NCI-H1048 (cell line): ENCODE results near the gene SFXN2.
"Not testable (repeated sequence)": the region's sequence is repeated elsewhere in the genome, so short reads cannot be mapped to it uniquely, and the experiment has no call there.

Experiments
- DNase-seq: peaks from one replicate; lab custom pipeline; 2025; lab: John Stamatoyannopoulos, UW

SFXN2 gene, protein sequence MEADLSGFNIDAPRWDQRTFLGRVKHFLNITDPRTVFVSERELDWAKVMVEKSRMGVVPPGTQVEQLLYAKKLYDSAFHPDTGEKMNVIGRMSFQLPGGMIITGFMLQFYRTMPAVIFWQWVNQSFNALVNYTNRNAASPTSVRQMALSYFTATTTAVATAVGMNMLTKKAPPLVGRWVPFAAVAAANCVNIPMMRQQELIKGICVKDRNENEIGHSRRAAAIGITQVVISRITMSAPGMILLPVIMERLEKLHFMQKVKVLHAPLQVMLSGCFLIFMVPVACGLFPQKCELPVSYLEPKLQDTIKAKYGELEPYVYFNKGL

DNA sequence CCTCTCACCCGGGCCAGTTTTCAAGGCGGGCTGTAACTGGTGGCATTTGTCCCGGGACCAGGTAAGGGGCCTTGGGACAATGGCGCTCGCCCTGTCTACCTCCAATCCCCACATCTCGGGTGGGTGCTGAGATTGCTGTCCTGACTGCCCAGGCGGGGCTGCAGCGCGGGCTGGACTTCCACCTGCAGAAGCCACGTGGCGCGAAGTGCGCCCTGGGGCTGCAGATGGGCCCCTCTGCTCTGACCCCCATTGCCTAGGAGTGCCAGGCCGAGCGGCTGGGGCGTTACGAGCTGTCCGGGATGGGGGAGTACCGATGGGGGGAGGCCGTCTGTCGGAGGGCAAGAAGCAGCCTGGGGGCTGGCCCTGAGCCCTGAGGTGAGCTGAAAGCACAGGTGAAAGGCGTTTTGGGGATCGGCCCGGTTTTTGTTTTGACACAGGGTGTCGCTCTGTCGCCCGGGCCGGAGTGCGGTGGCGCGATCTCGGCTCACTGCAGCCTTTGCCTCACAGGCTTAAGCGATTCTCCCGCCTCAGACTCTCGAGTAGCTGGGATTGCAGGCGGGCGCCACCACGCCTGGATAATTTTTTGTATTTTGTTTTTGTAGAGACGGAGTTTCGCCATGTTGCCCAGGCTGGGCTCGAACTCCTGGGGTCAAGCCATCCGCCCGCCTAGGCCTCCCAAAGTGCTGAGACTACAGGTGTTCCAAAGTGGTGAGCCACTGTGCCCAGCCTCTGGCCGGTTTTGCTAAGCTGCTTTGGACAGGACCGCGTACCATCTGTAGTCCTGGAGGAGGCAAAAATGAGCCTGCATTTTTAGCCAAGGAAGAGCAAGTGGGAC lies at the start of gene SFXN2:
SFXN2 (plus strand) TSS at position 16 of the 835 bp plus-strand sequence. CDS start 12,001 bp downstream, outside the sequence.
- no peak for DNase-seq

DNA sequence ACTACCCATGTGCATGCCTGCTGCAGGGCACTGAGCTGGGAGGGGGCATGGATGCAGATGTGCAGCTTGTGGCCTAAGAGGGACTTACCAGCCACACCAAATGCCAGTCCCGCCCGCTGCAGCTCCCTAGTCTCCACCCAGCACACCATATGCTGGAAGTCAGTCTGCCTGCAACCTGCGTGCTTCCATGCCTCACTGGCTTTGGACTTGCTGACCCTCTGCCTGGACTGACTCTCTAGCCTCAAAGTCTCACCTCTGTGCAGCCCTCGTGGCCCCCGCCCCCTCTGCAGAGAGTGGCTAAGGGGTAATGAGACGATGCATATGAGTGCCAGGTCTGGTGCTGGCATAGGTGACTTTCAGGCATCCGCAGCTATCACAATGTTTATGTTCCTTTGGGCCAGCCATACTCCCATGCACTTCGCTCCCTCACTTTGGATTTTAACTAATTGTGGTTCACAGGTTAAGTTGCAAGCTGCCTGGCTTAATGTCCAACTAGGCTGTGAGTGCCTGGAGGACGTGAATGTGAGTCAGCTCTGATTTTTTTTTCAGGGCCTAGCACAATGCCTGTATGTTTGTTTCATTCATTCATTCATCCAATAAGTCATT lies 48.4 kb upstream of the SFXN2 start:
- DNase-seq, result no peak

DNA sequence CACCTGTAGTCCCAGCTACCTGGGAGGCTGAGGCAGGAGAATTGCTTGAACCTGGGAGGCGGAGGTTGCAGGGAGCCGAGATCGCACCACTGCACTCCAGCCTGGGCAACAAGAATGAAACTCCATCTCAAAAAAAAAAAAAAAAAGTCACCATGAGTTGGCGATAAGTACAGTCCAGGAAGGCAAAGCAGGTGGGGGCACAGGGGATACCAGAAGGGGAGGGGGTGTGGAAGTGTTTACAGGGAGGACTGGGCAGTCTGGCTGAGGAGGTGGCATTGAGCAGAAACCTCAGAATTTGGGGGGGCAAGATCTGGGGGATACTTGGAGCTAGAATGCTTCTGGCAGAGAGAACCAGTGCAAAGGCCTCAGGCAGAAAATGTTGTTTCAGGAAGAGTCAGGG lies 47.0 kb upstream of the SFXN2 start:
- not testable (repeated sequence) for DNase-seq

DNA sequence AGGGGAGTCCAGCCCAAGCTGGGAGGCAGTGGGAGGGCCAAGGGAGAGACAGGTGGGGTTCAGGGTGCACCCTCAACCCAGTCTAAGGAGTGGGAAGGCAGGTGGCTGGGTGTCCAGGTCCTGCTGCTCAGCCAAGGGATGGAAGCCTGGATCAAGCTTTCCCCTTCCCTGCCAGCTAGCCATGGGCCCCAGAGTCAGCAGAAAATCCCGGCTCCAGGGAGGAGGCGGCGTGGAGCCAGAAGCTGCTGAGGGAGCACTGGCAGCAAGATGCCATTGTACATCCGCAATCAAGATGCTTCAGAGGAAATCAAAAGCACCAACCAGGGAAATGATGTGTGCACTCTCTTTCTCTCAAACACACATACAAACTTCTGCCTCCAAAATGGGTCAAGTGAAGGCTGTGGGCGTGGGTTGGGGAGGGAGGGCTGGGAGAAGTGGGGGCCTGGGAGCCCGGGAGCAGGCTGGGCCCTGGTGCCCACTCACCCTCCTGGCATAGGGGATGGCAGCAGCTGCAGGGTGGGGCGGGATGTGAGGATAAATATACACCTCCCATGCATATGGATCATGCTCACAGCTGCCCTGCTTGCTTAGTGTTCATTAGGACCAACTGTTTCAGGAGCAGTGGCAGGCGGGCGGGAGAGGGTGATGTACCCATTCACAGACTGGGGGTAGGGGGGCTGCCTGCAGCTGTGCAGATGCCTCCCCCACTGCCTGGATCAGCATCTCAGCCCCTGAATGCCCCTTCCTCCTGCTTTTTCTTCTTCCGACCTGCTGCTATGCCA lies 45.9 kb upstream of the SFXN2 start:
- DNase-seq, result no peak

DNA sequence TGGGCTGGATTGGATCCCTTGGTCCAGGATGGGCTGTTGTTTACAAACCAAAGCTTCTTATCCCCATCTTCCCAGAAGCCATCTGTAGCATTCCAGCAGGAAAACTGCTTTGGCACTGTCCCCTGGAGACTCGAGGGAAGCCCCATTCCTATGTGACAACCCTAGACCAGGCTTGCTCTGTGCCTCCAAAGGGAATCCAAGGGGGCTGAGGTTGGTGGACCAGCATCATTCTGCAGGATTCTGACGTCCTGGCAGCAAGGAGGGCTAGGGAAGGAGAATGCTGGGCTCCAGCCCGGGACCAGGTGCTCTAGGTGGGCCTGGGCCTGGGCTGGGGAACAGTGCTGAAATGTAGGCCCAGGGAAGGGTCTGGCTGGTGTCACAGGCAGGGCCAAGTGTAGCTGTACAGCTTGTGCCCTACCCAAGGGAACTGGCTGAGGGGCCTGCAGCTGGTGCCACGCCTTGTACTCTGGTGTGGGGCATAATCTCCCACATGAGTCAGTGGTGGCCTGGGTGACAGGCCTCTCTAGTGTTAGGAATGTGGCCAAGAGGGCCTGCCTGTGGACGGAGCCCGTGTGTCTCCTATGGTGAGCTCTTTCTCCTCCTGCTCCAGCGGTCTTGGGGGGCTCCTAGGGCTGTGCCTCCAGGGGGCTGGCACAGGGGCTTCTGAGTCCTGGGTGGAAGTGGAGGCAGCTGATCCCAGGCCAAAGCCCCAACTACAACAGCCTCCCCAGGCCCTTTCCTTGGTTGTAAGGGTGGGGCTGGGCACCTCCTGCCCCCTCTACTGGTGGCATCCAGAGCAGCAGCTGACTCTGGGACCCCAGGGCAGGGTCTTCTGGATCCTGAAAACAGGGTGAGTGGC lies 45.0 kb upstream of the SFXN2 start:
- no peak for DNase-seq

DNA sequence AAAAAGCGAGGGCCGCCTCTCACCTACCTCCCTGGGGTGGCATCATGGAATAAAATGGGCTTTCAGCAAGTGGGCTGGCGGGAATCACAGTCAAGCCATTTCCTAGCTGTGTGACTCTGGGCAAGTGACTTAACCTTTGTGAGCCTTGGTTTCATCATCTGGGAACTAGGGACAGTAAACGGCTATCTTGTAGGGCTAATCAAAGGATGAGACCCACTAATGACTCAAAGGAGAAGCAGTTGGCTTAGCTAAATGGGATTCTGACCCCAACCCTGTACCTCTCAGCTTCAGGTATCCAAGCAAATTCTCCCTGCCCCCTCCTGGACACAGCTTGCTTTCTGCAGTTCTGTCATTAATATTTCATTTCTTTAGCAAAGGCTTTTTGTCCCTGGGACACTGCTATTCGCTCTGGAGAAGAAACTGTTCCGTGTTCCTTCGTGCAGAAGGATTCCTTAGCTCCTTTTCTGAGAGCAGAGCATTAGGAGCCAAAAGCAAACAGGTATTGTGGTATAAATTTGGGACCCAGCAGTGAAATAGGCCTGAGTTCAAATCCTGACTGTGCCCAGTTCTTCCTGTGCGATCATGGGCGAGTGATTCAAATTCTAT lies 44.3 kb upstream of the SFXN2 start:
- no peak for DNase-seq

DNA sequence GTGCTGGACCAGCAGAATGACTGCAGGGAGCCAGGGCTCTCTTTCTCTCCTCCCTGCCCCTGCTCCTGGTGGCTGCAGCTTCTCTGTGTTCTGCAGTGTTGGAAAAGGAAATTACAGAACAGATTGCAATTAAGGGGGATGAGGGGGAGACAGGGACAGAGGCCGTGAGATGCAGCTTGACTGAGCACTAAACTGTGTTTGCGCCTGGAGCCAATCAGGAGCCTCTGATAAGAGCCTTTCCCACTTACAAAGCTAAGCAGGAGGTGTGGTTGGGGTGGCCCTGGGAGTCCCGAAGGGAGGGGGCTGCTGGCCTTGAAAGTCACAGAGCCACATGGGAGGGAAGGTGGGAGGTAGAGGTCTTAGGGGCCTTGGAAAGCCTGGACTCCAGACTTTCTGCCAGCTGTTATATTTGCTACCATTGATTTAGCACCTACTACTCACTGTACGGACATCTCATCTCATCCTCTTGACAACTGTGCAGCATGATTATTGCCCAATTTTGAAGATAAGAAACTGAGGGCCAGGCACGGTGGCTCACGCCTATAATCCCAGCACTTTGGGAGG lies 43.5 kb upstream of the SFXN2 start:
- no peak for DNase-seq

DNA sequence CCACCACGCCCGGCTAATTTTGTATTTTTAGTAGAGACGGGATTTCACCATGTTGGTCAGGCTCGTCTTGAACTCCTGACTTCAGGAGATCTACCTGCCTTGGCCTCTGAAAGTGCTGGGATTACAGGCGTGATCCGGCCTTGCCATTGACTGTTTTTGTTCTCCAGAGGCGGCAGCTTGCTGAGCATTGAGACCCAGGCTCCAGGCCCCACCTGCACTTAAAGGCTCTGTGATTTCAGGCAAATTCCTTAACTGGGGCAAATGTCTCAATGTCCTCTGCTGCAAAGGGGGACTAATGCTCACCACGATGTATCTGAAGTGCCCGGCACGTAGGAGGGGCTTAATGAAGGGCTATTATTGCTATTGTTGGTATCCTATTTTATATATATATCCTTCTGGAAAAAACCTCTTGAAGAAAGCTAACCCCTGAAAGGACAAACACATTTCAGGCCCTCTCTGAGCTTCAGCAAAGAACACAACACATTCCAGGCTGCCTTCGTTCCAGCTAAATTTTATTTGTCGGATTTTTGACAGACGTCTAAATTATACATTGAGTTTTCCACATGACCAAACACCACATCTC lies 41.1 kb upstream of the SFXN2 start:
- no peak for DNase-seq

DNA sequence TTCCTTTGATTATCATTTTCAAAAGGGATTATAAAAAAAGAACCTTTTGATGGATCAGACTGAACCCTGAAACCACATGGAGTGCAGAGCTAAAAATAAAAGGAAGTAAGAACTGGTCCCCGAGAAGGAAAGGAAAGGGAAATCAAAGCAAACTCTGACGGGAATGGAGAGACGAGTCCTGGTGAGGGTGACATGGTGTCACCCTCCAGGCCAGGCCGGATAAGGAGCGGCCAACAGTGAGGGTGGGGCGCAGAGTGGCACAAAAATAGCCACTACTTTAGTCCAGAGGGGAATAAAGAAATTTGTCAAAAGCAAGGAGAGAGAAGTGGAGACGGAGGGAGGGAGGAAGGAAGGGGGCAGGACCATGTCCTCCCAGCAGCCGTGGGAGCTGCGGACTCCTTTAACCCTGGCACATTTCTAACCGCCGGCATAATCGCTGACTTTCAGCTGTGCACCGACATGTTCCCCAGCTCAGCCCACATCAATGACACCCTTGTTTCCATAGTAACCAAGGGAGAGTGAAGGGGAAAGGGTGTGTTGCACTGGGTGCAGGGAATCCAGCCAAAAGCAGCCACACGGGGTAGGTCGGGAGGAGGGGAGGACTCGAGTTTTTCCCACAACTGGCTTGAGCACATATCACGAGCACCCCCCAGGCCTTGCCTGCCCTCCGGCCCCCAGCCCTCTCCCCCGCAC lies 40.5 kb upstream of the SFXN2 start:
- no peak for DNase-seq

DNA sequence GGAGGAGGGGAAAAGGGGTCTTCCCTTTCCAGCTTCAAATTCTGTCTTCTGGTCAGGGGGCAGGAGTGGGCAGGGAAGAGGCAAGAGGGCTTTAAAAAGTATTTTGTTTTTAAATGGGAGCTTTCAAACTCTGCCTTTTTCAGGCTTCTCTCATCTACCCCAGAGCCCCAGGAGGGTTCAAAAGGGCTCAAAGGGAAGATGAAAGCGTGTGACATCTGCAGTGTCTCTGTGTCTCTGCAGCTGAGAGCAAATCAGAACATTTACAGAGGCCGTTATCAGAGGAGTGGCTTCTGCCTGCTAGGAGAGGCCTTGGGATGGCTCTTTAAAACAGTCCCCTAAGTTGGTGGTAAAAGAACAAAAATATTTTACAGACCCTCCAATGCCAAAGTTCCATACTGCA lies 39.9 kb upstream of the SFXN2 start:
- no peak for DNase-seq

DNA sequence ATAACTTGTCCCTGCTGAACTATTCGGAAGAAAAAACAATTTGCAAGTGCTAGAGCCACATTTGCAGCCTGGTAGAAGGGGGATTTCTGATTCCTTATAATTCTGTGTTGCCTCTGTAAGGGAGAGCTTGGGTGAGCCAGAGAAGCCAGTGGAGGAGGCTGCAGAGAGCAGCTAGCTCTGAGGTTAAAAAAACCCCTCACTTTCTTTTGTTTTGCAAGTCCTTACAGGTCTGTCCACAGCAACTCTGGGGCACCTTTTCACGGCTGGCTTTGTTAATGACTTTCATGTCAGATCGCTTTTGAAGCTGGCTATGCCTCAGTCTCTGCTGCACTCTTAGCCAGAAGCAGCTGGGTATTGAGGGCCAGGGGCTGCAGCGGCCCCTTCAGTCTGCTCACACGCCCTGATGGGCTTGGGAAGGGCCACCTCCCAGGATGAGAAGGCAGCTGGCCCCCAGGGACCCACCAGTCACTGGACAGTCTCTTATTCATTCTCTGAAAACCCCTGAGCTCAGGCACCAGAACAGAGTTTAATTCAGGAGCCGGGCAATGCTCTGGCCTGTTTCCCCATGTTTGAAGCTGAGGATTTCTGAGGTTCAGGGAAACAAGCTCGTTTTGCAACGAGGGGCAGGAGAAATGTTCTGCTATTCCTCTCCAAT lies 39.3 kb upstream of the SFXN2 start:
- DNase-seq, result no peak

DNA sequence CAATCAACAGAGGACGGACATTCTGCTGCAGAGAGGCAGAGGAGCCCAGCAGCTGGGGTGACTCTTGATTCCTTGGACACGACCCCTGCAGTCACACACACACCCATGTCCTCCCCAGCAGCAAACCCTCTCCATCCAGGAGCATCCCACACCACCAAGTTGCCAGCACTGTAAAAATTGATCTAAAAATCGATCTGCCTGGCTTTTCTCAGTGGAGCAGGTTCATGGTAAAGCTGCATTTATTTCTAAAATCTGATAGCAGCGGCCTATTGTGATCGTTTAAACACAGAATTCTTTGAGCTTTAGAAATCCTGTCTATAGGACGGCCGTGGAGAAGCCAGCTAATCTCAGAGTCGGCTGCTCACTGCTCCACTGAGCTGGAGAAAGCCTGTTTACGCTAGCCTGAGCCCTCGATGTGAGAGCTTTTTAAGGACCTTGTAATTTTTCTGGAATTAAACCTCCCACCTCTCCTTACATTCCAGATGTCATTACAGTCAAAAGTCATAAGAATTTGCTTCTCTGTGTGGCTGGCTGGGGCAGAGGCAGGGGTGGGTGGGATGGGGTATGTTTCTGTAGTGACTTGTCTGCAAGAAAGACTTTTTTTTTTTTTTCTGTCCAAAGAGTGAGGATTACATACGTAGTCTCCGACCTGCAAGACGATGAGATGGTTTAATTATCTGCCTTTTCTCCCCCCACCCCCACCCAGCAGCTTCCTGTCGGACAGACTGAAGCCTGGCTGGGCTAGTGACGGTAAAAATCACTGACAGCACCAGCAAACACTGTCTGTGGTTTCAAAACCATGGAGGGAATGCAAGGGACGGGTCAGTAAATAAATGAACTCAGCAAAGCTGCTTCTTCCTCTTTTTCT lies 38.5 kb upstream of the SFXN2 start:
- no peak for DNase-seq

DNA sequence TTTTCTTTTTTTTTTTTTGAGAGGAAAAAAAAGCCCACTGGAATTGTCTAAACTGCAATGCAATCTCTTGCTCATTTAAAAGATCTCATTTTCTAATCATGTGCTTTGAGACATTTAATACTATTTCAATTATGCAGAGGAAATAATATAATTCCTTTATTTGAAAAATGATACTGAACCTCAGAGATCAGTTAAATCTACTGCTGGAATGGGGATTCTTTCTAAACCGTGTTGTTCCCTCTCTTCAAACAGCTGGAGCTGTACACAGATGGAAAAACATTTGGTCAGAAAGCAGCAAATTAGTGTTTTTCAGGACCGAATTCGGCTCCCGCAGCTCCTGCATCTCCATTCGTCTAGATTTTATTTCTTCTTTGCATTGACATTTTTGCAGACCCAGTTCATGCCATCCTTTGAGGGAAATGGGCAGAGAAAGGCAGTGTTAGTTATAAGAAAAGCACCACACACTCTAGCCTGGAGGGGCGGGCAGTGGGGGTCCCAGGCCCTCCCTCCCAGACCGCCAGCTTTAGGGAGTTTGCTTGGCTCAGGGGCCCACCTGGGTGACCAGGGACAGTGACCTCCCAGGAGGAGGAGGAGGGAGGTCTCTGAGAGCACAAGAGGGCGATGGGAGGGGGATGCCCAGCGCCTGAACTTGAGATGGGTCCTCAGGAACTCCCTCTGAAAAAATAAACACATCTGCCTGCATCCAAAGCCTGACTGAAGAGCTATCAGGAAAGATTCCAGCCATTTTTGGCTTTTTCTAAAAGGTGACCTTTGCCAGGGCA lies 37.7 kb upstream of the SFXN2 start:
- no peak for DNase-seq

DNA sequence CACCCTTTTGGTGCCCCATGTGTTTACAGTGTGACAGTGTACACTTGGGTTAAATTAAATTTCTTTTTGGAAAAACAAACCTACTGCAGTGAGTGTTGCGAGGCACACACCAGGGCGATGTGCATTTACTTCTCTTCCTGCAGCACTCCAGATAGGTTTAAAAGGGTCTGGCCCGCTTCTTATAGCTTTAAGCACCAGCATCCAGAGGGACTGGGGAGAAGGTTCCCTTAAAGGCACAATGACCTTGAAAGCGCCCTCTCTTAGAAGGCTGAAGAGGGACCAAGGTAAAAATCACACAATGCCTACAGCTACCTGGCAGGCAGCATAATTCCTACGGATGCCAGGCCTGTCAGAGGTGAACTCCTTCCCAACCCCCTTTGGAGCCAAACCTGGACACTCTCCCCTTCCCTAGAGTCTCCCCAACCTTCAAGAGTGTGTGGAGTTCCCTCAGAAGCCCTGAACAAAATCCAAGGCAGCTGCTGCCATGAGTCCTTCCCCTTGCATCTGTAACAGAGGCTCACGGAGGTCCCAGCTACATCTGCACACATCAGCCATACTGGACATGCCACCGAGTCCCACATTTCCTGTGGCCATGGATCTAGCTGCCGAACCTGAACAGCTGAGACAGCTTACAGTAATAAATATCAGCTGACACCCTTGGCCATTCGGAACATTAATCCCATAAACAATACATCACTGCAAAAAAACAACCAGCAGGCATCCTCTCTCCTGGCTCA lies 36.9 kb upstream of the SFXN2 start:
- no peak for DNase-seq

DNA sequence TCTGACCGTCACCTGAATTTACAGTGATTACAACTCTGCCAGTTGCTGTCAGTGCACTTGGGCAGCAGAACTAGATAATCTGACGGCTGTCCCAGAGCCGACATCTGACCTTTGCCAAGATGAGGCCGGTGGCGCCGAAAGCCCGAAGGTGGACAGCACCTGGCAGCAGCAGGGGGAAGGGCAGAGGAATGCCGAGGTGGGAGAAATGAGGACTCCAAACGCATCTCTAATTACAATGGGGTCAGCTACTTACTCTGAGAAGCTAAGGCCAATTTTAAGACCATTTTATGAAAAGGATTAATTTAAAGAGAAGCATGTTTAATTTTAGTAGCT lies 36.4 kb upstream of the SFXN2 start:
- DNase-seq, result no peak

DNA sequence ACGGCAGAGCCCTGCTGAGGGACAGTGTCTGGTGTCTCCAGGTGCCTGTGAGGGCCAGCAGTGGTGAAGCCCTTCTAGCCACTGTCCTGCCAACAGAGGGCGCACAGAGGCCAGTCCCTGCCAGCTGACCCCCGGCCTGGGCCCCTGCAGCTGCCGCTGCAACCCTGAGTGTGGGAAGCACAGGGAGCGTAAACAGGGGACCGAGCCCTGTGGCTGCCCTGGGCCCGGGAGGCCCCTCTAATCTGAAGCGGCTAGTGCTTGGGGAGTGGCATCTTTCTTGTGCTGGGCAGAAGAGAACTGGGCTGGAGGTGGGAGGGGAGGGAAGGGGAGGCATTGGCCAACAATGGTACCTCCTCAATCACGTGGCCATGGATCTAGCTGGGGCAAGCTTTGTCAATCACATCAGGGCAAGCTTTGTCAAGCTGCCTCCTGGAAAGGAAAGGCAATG lies 35.6 kb upstream of the SFXN2 start:
- DNase-seq, result no peak

DNA sequence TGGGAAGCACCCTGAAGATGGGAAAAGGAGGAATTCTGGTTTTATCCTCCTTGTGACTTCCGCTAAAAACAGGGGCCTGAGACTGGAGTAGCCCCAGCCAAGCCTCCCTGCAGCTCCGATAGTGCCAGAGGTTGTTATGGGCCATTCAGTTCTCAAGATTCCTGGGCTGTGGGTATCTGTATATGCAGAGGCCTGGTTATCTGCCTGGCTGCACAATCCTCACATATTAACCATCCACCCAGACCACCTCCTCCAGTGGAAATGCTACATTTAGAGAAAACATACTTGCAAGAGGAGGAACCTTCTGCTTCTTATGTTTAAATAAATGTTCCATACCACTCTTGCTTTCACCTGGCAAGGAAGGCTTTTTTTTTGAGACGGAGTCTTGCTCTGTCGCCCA lies 34.8 kb upstream of the SFXN2 start:
- no peak for DNase-seq
